Measurements from ENCODE around the gene ACTL7A. TPM values are rescaled to one million over a fixed set of nuclear protein-coding genes. Genes with fewer than 3 reads are reported as not detected.
A peak's percentile ranks its signal among the peaks of the same experiment; 100 is the strongest.

The ACTL7A gene
- total and polyA plus RNA-seq, 4 donors, result not detected

- H3K4me3 ChIP-seq, result no peak overlapping the region
- peaks cover 0 to 3% (median 0%) of the 10 kb centered on the region in 3 donors for H3K27me3 ChIP-seq (ENCODE audit: control insufficient read depth in 3 of 3, insufficient read depth in 3 of 3, low read length in 2 of 3)
- H3K27ac ChIP-seq (ENCODE audit: low read depth in 1 of 2, low read length in 1 of 2), result no peak overlapping the region
- no peaks in the 10 kb centered on the region for H3K36me3 ChIP-seq (ENCODE audit: control insufficient read depth in 4 of 4, insufficient read depth in 4 of 4, low read length in 4 of 4)
- WGBS, 2 donors, result 91 to 94% methylated on average over 59 of the region's 59 CpGs
- DNase-seq, result peak; percentile 50 to 59 (median 53)
- ATAC-seq (ENCODE audit: insufficient read depth, low FRiP score), result no peak
- TF ChIP-seq CTCF (IDR thresholded peaks at IDR 0.05; ENCODE audit: control extremely low read depth, extremely low read depth), result no peak
- H3K9me3 ChIP-seq (ENCODE audit: control insufficient read depth in 4 of 4, insufficient read depth in 3 of 4, low read length in 3 of 4), result no peaks in the 10 kb centered on the region
- no peaks in the 10 kb centered on the region for H3K4me1 ChIP-seq (ENCODE audit: control insufficient read depth in 5 of 5, insufficient read depth in 5 of 5, low read length in 5 of 5)
- no peak overlapping the region for H3K9ac ChIP-seq (ENCODE audit: insufficient read depth in 1 of 2, low read length in 2 of 2)
Observed at GRCh38 chr9:108854641-108855528, 7.2 kb upstream of the ACTL7A start.

GRCh38 chr9:108855529-108855886 is 6.6 kb upstream of the ACTL7A start:
- no peak for ATAC-seq (ENCODE audit: insufficient read depth, low FRiP score)
- Histone ChIP-seq H3K27ac (ENCODE audit: low read depth in 1 of 2, low read length in 1 of 2) (no peak overlapping the region), H3K27me3 (ENCODE audit: control insufficient read depth in 3 of 3, insufficient read depth in 3 of 3, low read length in 2 of 3) (peaks cover 0 to 3% (median 0%) of the 10 kb centered on the region in 3 donors), H3K36me3 (ENCODE audit: control insufficient read depth in 4 of 4, insufficient read depth in 4 of 4, low read length in 4 of 4) (no peaks in the 10 kb centered on the region), H3K4me3 (no peak overlapping the region), H3K4me1 (ENCODE audit: control insufficient read depth in 5 of 5, insufficient read depth in 5 of 5, low read length in 5 of 5) (no peaks in the 10 kb centered on the region), H3K9ac (ENCODE audit: insufficient read depth in 1 of 2, low read length in 2 of 2) (no peak overlapping the region), H3K9me3 (ENCODE audit: control insufficient read depth in 4 of 4, insufficient read depth in 3 of 4, low read length in 3 of 4) (no peaks in the 10 kb centered on the region)
- TF ChIP-seq CTCF (IDR thresholded peaks at IDR 0.05; ENCODE audit: control extremely low read depth, extremely low read depth), result no peak
- DNase-seq, result no peak
- WGBS, 2 donors, result 97 to 98% methylated on average over 25 of the region's 25 CpGs

GRCh38 chr9:108855888-108856287 is 6.2 kb upstream of the ACTL7A start, which contains the start of gene ACTL7B:
ACTL7B (minus strand) TSS chr9:108855986; CDS start chr9:108855930, 56 bp downstream.
- no peak for TF ChIP-seq CTCF (IDR thresholded peaks at IDR 0.05; ENCODE audit: control extremely low read depth, extremely low read depth)
- no peaks in the 10 kb centered on the region for H3K36me3 ChIP-seq (ENCODE audit: control insufficient read depth in 4 of 4, insufficient read depth in 4 of 4, low read length in 4 of 4)
- DNase-seq (no peak), ATAC-seq (ENCODE audit: insufficient read depth, low FRiP score) (no peak)
- H3K9me3 ChIP-seq (ENCODE audit: control insufficient read depth in 4 of 4, insufficient read depth in 3 of 4, low read length in 3 of 4), result no peaks in the 10 kb centered on the region
- H3K4me3 ChIP-seq, result no peak within 1 kb of the TSS
- H3K4me1 ChIP-seq (ENCODE audit: control insufficient read depth in 5 of 5, insufficient read depth in 5 of 5, low read length in 5 of 5), result no peaks in the 10 kb centered on the region
- H3K27me3 ChIP-seq (ENCODE audit: control insufficient read depth in 3 of 3, insufficient read depth in 3 of 3, low read length in 2 of 3), result peaks cover 0 to 3% (median 0%) of the 10 kb centered on the region in 3 donors
- no peak within 1 kb of the TSS for H3K27ac ChIP-seq (ENCODE audit: low read depth in 1 of 2, low read length in 1 of 2)
- 89 to 97% methylated on average over 6 to 7 of the region's 7 CpGs for WGBS, 2 donors
- H3K9ac ChIP-seq (ENCODE audit: insufficient read depth in 1 of 2, low read length in 2 of 2), result no peak within 1 kb of the TSS
